NT2/D1 (cell line): ENCODE results near the gene GAN.

Experiments used
- SUZ12 ChIP-seq: IDR thresholded peaks from 2 replicates; pipeline ENCODE4 v1.6.1; 2011; ENCODE audit not compliant: insufficient read length, insufficient read depth; ENCODE audit errors: extremely low read depth
- ZNF274 ChIP-seq: IDR thresholded peaks from 2 replicates; pipeline ENCODE4 v1.6.1; 2011; ENCODE audit warnings: mild to moderate bottlenecking, low read depth, low read length

DNA sequence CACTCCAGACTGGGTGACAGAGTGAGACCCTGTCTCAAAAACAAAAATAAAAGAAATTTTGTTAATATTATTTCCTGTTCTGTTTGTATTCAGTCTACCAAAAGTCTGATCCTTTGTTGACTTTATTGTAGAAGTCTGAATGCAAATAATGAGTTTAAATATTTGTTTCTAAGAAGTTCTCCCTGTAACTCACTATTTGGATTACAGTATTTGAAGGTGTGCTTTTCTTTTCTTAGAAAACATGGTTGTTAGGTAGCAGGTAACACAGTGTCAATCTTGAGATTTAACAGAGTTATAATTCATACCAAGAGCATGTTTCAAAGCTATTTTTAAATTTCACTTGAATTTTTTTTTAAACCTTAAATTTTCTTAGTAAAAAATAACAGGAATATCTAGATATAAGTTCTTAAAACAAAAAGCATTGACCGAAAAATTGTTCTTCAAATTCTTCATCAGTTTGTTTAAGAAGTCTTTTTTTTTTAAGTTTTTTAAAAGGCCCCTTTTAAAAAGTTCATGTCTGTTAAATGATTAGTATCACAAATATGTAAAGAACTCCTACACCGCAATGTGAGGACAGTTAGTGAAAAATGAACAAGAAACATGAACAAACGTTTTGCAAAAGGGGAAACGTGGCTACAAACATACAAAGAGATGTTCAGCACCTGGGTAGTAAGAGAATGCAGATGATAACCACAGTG, 35.0 kb downstream of the GAN start:
- no peak for TF ChIP-seq ZNF274
- no peak for TF ChIP-seq SUZ12
